OCI-LY3 (cell line): ENCODE data around the gene IL3.

Experiments used
- H2AFZ ChIP-seq: fragments of 200-600, 300-600 bp; shearing (Covaris generic); 2 replicates; pipeline ENCODE4 v1.6.0; 2014; ENCODE audit warnings: antibody characterized with exemption, low read depth, low read length
- H3K27ac ChIP-seq: fragments of 200-600, 300-600 bp; sonication (generic); 2 replicates; pipeline ENCODE4 v1.5.1; 2014; ENCODE audit warnings: mild to moderate bottlenecking, low read length, moderate library complexity, mixed read lengths
- H3K27me3 ChIP-seq: fragments of 200-600, 300-600 bp; sonication (generic); 2 replicates; pipeline ENCODE4 v1.6.1; 2014; ENCODE audit warnings: low read depth, low read length, mixed read lengths
- H3K36me3 ChIP-seq: fragments of 200-600, 300-600 bp; sonication (generic); replicated peaks from 2 replicates; pipeline ENCODE3; 2014; ENCODE audit warnings: low read depth, low read length, mixed read lengths
- H3K4me1 ChIP-seq: fragments of 300-600, 200-600 bp; sonication (generic); 2 replicates; pipeline ENCODE4 v1.6.1; 2014; ENCODE audit warnings: low read length, mixed read lengths
- H3K4me2 ChIP-seq: fragments of 200-600, 300-600 bp; sonication (generic); 2 replicates; pipeline ENCODE4 v1.6.1; 2014; ENCODE audit warnings: low read length, mixed read lengths
- H3K4me3 ChIP-seq: fragments of 300-600, 200-600 bp; sonication (generic); 2 replicates; pipeline ENCODE4 v1.5.1; 2014; ENCODE audit warnings: antibody characterized with exemption, mild to moderate bottlenecking, low read length, moderate library complexity
- H3K79me2 ChIP-seq: fragments of 300-600, 200-600 bp; shearing (Covaris generic); 2 replicates; pipeline ENCODE4 v1.6.1; 2014; ENCODE audit warnings: mild to moderate bottlenecking, low read length, mixed read lengths
- H3K9ac ChIP-seq: fragments of 300-600, 200-600 bp; shearing (Covaris generic); 2 replicates; pipeline ENCODE4 v1.6.0; 2014; ENCODE audit warnings: mild to moderate bottlenecking, low read length, moderate library complexity
- H3K9me3 ChIP-seq: fragments of 200-600, 300-600 bp; shearing (Covaris generic); 2 replicates; pipeline ENCODE4 v1.6.1; 2014; ENCODE audit warnings: low read length, mixed read lengths; ENCODE audit not compliant: insufficient read depth
- H4K20me1 ChIP-seq: fragments of 200-600, 300-600 bp; sonication (generic); 2 replicates; pipeline ENCODE4 v1.6.1; 2016; ENCODE audit warnings: low read length, mixed read lengths; ENCODE audit not compliant: insufficient read depth
- CTCF ChIP-seq: fragments of 200-600, 300-600 bp; sonication (generic); IDR thresholded peaks from 2 replicates; pipeline ENCODE4 v1.5.1; 2014; ENCODE audit warnings: antibody characterized with exemption, low read length, low read depth
- EZH2phosphoT487 ChIP-seq: fragments of 200-600 bp; shearing (Covaris generic); IDR thresholded peaks from 2 replicates; pipeline ENCODE4 v1.6.1; 2018; ENCODE audit warnings: antibody characterized with exemption, mixed run types, low read depth

Gene IL3

GRCh38 chr5:132102944-132103331 lies 42.5 kb downstream of the IL3 start:
- Histone ChIP-seq H3K27me3 (peaks cover 8% of the 10 kb centered on the region; the same call in 1 of the 2 replicates), H3K4me2 (peak overlapping the region; percentile 89), H3K4me3 (peak overlapping the region; percentile 34; the same call in 1 of the 2 replicates), H3K36me3 (no peaks in the 10 kb centered on the region), H4K20me1 (no peaks in the 10 kb centered on the region), H3K9ac (peak overlapping the region; percentile 64; the same call in 1 of the 2 replicates), H3K4me1 (peaks cover 72% of the 10 kb centered on the region), H2AFZ (no peak overlapping the region), H3K79me2 (no peaks in the 10 kb centered on the region), H3K9me3 (no peaks in the 10 kb centered on the region), H3K27ac (peak overlapping the region; percentile 78)
- TF ChIP-seq CTCF: no peak
- TF ChIP-seq EZH2phosphoT487: no peak

DNA sequence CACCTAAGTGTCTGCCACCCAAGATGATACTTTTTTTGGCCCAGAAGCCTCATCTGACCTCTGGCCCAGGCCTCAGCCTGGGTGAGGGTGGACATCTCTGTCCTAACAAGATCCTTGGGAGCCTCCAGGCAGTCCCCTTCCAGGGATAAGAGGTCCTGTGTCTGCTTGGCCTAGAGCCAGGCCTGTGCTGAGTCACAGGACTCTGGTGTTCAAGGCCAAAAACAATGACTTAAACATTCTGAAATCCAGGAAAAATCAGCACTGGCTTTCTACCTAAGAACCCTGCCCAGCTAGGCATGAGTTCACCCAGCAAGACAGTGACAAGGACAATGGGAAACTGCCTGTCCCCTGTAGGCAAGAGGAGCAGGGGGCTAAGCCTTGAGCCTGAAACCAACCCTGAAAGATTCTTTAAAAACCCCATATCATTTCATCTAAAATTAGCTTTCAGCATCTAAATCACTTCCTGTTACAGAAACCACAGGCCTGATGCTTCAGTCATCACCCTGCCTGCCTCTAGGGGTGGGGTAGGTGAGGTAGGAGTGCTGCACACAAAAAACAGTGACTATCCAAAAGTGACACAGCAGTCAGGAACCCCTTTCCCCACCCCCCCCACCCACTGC lies 43.0 kb downstream of the IL3 start:
- H3K27ac ChIP-seq: peak overlapping the region; percentile 78
- no peaks in the 10 kb centered on the region for H4K20me1 ChIP-seq
- no peaks in the 10 kb centered on the region for H3K9me3 ChIP-seq
- peaks cover 8% of the 10 kb centered on the region; the same call in 1 of the 2 replicates for H3K27me3 ChIP-seq
- no peak overlapping the region for H2AFZ ChIP-seq
- peak overlapping the region; percentile 64; the same call in 1 of the 2 replicates for H3K9ac ChIP-seq
- peaks cover 67% of the 10 kb centered on the region for H3K4me1 ChIP-seq
- TF ChIP-seq EZH2phosphoT487 (no peak), CTCF (no peak)
- H3K4me3 ChIP-seq: peak overlapping the region; percentile 52
- no peaks in the 10 kb centered on the region for H3K79me2 ChIP-seq
- H3K4me2 ChIP-seq: peak overlapping the region; percentile 89
- H3K36me3 ChIP-seq: no peaks in the 10 kb centered on the region

- H3K79me2 ChIP-seq: no peaks in the 10 kb centered on the region
- peak overlapping the region; percentile 52 for H3K27ac ChIP-seq
- TF ChIP-seq EZH2phosphoT487 (no peak), CTCF (no peak)
- peak overlapping the region; percentile 22; the same call in 1 of the 2 replicates for H3K9ac ChIP-seq
- peak overlapping the region; percentile 52 for H3K4me3 ChIP-seq
- H3K27me3 ChIP-seq: peaks cover 8% of the 10 kb centered on the region; the same call in 1 of the 2 replicates
- no peaks in the 10 kb centered on the region for H3K9me3 ChIP-seq
- H4K20me1 ChIP-seq: no peaks in the 10 kb centered on the region
- peak overlapping the region; percentile 89 for H3K4me2 ChIP-seq
- no peak overlapping the region for H2AFZ ChIP-seq
- peaks cover 62% of the 10 kb centered on the region for H3K4me1 ChIP-seq
- no peaks in the 10 kb centered on the region for H3K36me3 ChIP-seq
These were observed 43.5 kb downstream of the IL3 start for GRCh38 chr5:132103969-132104391.

DNA sequence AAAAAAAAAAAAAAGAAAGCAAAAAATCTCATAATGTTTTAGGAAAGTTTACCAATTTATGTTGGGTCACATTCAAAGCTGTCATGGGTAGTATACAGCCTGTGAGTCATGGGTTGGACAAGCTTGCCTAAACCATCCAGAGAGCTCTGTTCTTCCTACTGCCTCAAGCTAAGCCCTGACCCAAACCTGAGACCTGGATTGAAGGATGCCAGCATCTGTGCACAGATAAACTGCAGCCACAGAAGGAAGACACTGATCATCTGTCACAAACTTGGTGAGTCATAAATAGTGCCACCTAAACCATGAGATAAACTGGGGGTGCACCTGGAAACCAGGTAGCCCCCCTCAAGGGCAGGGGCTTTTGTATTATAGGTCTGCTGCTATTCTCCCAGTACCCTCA lies 44.1 kb downstream of the IL3 start:
- no peak for TF ChIP-seq EZH2phosphoT487
- Histone ChIP-seq H4K20me1 (no peaks in the 10 kb centered on the region), H3K27ac (no peak overlapping the region), H3K4me1 (peaks cover 56% of the 10 kb centered on the region), H3K4me3 (no peak overlapping the region), H3K79me2 (no peaks in the 10 kb centered on the region), H3K9me3 (no peaks in the 10 kb centered on the region), H3K36me3 (no peaks in the 10 kb centered on the region), H3K27me3 (peaks cover 8% of the 10 kb centered on the region; the same call in 1 of the 2 replicates), H3K4me2 (no peak overlapping the region), H3K9ac (no peak overlapping the region), H2AFZ (no peak overlapping the region)
